ENCODE results near the gene EFTUD2.

The EFTUD2 gene

GRCh38 chr17:44925731-44926697 is 26.8 kb upstream of the EFTUD2 start:
- no peak for TF ChIP-seq CTCF (IDR thresholded peaks at IDR 0.05; ENCODE audit: control insufficient read depth, extremely low read depth, insufficient read depth)
- DNase-seq (ENCODE audit: low read depth) = no peak
- no peak overlapping the region for H3K4me3 ChIP-seq (ENCODE audit: low read depth, low read length)

GRCh38 chr17:44924107-44924544 is 24.9 kb upstream of the EFTUD2 start:
- TF ChIP-seq CTCF (IDR thresholded peaks at IDR 0.05; ENCODE audit: control insufficient read depth, extremely low read depth, insufficient read depth) = no peak
- H3K4me3 ChIP-seq (ENCODE audit: low read depth, low read length) = 0 out of 2 replicates have a peak overlapping the region, but pooled peaks have one; percentile 15
- peak; percentile 56 for DNase-seq (ENCODE audit: low read depth)

- H3K4me3 ChIP-seq (ENCODE audit: low read depth, low read length) = no peak overlapping the region
- no peak for DNase-seq (ENCODE audit: low read depth)
- TF ChIP-seq CTCF (IDR thresholded peaks at IDR 0.05; ENCODE audit: control insufficient read depth, extremely low read depth, insufficient read depth) = no peak
These were observed 23.7 kb upstream of the EFTUD2 start for GRCh38 chr17:44922746-44923470.

- no peak for TF ChIP-seq CTCF (IDR thresholded peaks at IDR 0.05; ENCODE audit: control insufficient read depth, extremely low read depth, insufficient read depth)
- no peak for DNase-seq (ENCODE audit: low read depth)
- H3K4me3 ChIP-seq (ENCODE audit: low read depth, low read length) = no peak overlapping the region
These were observed 22.9 kb upstream of the EFTUD2 start for GRCh38 chr17:44922136-44922535.

- no peak for TF ChIP-seq CTCF (IDR thresholded peaks at IDR 0.05; ENCODE audit: control insufficient read depth, extremely low read depth, insufficient read depth)
- DNase-seq (ENCODE audit: low read depth) = no peak
- no peak overlapping the region for H3K4me3 ChIP-seq (ENCODE audit: low read depth, low read length)
These were observed 22.1 kb upstream of the EFTUD2 start for GRCh38 chr17:44921122-44921882.

- TF ChIP-seq CTCF (IDR thresholded peaks at IDR 0.05; ENCODE audit: control insufficient read depth, extremely low read depth, insufficient read depth) = no peak
- DNase-seq (ENCODE audit: low read depth) = no peak
These were observed 21.3 kb upstream of the EFTUD2 start for GRCh38 chr17:44920565-44920940.

More at GRCh38 chr17:44920565-44920940, 21.3 kb upstream of the EFTUD2 start:
- H3K4me3 ChIP-seq (ENCODE audit: low read depth, low read length) = no peak overlapping the region

All from LNCaP clone FGC (cell line).